GM10248 (cell line): ENCODE results near the gene PATL2.
A peak's percentile ranks its signal among the peaks of the same experiment; 100 is the strongest.

Source experiments
- CTCF ChIA-PET: fragments of 300-600 bp; sonication (Branson Sonifier 250); formaldehyde crosslinking; extraction: SDS; loops from one replicate; lab custom pipeline; 2021; ENCODE audit warnings: antibody characterized with exemption; lab: Yijun Ruan, JAX
- POLR2A ChIA-PET: fragments of 350-650 bp; sonication (Branson Sonifier 250); formaldehyde crosslinking; extraction: SDS; loops from one replicate; lab custom pipeline; 2020; ENCODE audit warnings: antibody characterized with exemption; lab: Yijun Ruan, JAX
- DNase-seq: peaks from one replicate; pipeline ENCODE4 v3.0.0; 2012; ENCODE audit errors: extremely low spot score
- TF ChIP-seq, protein P1 (sequence below): IDR thresholded peaks from 2 replicates; pipeline ENCODE4 v1.5.1; 2012; ENCODE audit warnings: mild to moderate bottlenecking, low read depth; ENCODE audit errors: extremely low read depth, missing control alignments, control extremely low read depth

Gene PATL2

DNA sequence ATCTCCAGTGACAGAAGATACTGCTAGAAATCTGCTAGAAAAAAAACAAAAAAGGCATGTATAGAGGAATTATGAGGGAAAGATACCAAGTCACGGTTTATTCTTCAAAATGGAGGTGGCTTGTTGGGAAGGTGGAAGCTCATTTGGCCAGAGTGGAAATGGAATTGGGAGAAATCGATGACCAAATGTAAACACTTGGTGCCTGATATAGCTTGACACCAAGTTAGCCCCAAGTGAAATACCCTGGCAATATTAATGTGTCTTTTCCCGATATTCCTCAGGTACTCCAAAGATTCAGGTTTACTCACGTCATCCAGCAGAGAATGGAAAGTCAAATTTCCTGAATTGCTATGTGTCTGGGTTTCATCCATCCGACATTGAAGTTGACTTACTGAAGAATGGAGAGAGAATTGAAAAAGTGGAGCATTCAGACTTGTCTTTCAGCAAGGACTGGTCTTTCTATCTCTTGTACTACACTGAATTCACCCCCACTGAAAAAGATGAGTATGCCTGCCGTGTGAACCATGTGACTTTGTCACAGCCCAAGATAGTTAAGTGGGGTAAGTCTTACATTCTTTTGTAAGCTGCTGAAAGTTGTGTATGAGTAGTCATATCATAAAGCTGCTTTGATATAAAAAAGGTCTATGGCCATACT lies 4.1 kb upstream of the PATL2 start:
- TF ChIP-seq, protein P1, sequence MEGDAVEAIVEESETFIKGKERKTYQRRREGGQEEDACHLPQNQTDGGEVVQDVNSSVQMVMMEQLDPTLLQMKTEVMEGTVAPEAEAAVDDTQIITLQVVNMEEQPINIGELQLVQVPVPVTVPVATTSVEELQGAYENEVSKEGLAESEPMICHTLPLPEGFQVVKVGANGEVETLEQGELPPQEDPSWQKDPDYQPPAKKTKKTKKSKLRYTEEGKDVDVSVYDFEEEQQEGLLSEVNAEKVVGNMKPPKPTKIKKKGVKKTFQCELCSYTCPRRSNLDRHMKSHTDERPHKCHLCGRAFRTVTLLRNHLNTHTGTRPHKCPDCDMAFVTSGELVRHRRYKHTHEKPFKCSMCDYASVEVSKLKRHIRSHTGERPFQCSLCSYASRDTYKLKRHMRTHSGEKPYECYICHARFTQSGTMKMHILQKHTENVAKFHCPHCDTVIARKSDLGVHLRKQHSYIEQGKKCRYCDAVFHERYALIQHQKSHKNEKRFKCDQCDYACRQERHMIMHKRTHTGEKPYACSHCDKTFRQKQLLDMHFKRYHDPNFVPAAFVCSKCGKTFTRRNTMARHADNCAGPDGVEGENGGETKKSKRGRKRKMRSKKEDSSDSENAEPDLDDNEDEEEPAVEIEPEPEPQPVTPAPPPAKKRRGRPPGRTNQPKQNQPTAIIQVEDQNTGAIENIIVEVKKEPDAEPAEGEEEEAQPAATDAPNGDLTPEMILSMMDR: no peak
- CTCF ChIA-PET: interaction anchor here (4.2 to 13.9 kb wide), 3 partner anchors 13 to 50 kb away, joined by 16 to 120 read pairs (median 117); partner anchors contain the start of genes SPG11 and TRIM69
- no peak for DNase-seq
- POLR2A ChIA-PET: interaction anchor here (0.7 to 6.9 kb wide), 3 partner anchors 13 to 483 kb away, joined by 3 to 112 read pairs (median 69); partner anchors contain the start of gene SPG11

DNA sequence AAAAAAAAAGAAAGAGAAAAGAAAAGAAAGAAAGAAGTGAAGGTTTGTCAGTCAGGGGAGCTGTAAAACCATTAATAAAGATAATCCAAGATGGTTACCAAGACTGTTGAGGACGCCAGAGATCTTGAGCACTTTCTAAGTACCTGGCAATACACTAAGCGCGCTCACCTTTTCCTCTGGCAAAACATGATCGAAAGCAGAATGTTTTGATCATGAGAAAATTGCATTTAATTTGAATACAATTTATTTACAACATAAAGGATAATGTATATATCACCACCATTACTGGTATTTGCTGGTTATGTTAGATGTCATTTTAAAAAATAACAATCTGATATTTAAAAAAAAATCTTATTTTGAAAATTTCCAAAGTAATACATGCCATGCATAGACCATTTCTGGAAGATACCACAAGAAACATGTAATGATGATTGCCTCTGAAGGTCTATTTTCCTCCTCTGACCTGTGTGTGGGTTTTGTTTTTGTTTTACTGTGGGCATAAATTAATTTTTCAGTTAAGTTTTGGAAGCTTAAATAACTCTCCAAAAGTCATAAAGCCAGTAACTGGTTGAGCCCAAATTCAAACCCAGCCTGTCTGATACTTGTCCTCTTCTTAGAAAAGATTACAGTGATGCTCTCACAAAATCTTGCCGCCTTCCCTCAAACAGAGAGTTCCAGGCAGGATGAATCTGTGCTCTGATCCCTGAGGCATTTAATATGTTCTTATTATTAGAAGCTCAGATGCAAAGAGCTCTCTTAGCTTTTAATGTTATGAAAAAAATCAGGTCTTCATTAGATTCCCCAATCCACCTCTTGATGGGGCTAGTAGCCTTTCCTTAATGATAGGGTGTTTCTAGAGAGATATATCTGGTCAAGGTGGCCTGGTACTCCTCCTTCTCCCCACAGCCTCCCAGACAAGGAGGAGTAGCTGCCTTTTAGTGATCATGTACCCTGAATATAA lies 2.2 kb upstream of the PATL2 start:
- POLR2A ChIA-PET: interaction anchor here (0.6 to 6.9 kb wide), 10 partner anchors 8 to 937 kb away, joined by 3 to 112 read pairs (median 8); partner anchors contain the start of genes EIF3J, SPG11 and TRIM69
- CTCF ChIA-PET: interaction anchor here (1.1 to 13.9 kb wide), 6 partner anchors 8 to 64 kb away, joined by 3 to 120 read pairs (median 20); partner anchors contain the start of genes SPG11 and TRIM69
- no peak for DNase-seq
- TF ChIP-seq, protein P1: peak; percentile 11

DNA sequence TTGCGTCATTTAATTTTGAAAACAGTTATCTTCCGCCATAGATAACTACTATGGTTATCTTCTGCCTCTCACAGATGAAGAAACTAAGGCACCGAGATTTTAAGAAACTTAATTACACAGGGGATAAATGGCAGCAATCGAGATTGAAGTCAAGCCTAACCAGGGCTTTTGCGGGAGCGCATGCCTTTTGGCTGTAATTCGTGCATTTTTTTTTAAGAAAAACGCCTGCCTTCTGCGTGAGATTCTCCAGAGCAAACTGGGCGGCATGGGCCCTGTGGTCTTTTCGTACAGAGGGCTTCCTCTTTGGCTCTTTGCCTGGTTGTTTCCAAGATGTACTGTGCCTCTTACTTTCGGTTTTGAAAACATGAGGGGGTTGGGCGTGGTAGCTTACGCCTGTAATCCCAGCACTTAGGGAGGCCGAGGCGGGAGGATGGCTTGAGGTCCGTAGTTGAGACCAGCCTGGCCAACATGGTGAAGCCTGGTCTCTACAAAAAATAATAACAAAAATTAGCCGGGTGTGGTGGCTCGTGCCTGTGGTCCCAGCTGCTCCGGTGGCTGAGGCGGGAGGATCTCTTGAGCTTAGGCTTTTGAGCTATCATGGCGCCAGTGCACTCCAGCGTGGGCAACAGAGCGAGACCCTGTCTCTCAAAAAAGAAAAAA lies 1.4 kb upstream of the PATL2 start:
- TF ChIP-seq, protein P1: no peak
- ChIA-PET CTCF (interaction anchor here (1.5 to 13.9 kb wide), 5 partner anchors 9 to 63 kb away, joined by 3 to 120 read pairs (median 23); partner anchors contain the start of genes SPG11 and TRIM69), POLR2A (interaction anchor here (0.6 to 6.9 kb wide), 10 partner anchors 9 to 936 kb away, joined by 4 to 112 read pairs (median 10); partner anchors contain the start of genes SPG11 and TRIM69)
- peak; percentile 31 for DNase-seq

DNA sequence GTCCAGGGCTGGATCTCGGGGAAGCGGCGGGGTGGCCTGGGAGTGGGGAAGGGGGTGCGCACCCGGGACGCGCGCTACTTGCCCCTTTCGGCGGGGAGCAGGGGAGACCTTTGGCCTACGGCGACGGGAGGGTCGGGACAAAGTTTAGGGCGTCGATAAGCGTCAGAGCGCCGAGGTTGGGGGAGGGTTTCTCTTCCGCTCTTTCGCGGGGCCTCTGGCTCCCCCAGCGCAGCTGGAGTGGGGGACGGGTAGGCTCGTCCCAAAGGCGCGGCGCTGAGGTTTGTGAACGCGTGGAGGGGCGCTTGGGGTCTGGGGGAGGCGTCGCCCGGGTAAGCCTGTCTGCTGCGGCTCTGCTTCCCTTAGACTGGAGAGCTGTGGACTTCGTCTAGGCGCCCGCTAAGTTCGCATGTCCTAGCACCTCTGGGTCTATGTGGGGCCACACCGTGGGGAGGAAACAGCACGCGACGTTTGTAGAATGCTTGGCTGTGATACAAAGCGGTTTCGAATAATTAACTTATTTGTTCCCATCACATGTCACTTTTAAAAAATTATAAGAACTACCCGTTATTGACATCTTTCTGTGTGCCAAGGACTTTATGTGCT lies 721 bp upstream of the PATL2 start:
- CTCF ChIA-PET: interaction anchor here (0.9 to 13.9 kb wide), 11 partner anchors 10 to 133 kb away, joined by 3 to 120 read pairs (median 7); partner anchors contain the start of genes SPG11 and TRIM69
- POLR2A ChIA-PET: interaction anchor here (0.7 to 6.9 kb wide), 10 partner anchors 9 to 47 kb away, joined by 3 to 112 read pairs (median 10); partner anchors contain the start of genes SPG11 and TRIM69
- DNase-seq: peak; percentile 46
- TF ChIP-seq, protein P1: no peak

DNA sequence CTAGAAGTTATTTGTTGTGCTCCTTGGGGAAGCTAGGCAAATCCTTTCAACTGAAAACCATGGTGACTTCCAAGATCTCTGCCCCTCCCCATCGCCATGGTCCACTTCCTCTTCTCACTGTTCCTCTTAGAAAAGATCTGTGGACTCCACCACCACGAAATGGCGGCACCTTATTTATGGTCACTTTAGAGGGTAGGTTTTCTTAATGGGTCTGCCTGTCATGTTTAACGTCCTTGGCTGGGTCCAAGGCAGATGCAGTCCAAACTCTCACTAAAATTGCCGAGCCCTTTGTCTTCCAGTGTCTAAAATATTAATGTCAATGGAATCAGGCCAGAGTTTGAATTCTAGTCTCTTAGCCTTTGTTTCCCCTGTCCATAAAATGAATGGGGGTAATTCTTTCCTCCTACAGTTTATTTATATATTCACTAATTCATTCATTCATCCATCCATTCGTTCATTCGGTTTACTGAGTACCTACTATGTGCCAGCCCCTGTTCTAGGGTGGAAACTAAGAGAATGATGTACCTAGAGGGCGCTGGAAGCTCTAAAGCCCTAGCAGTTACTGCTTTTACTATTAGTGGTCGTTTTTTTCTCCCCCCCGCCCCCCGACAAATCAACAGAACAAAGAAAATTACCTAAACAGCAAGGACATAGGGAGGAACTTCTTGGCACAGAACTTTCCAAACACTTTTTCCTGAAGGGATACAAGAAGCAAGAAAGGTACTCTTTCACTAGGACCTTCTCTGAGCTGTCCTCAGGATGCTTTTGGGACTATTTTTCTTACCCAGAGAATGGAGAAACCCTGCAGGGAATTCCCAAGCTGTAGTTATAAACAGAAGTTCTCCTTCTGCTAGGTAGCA lies 657 bp downstream of the PATL2 start:
- POLR2A ChIA-PET: interaction anchor here (0.6 to 6.9 kb wide), 12 partner anchors 11 to 47 kb away, joined by 3 to 112 read pairs (median 3); partner anchors contain the start of genes SPG11 and TRIM69
- DNase-seq: peak; percentile 56
- TF ChIP-seq, protein P1: peak; percentile 43
- CTCF ChIA-PET: interaction anchor here (0.9 to 13.9 kb wide), 17 partner anchors 11 to 131 kb away, joined by 3 to 120 read pairs (median 6); partner anchors contain the start of genes SPG11 and TRIM69
